Left renal cortex interstitium (tissue), 4 donors: ENCODE results near the gene PROC. TPM values are rescaled to one million over a fixed set of nuclear protein-coding genes. Genes with fewer than 3 reads are reported as not detected.
"Not testable (repeated sequence)": the region's sequence is repeated elsewhere in the genome, so short reads cannot be mapped to it uniquely, and the experiment has no call there.

Experiments
- DNase-seq, 4 donors: peaks; one replicate each; pipeline ENCODE4 v3.0.0-alpha.2; 2013; ENCODE audit warnings: low read depth in 4 of 4, low spot score in 2 of 4, missing footprints in 1 of 4
- polyA plus RNA-seq, 4 donors: library from polyadenylated mRNA; unstranded; fragments of 120-200 nt; gene quantifications; one replicate each; pipeline ENCODE4 v1.2.1, GENCODE V29; 2013; ENCODE audit not compliant: insufficient read length in 4 of 4

The PROC gene
- polyA plus RNA-seq, 4 donors: 1.9 to 8.1 (median 4.4) TPM

DNA sequence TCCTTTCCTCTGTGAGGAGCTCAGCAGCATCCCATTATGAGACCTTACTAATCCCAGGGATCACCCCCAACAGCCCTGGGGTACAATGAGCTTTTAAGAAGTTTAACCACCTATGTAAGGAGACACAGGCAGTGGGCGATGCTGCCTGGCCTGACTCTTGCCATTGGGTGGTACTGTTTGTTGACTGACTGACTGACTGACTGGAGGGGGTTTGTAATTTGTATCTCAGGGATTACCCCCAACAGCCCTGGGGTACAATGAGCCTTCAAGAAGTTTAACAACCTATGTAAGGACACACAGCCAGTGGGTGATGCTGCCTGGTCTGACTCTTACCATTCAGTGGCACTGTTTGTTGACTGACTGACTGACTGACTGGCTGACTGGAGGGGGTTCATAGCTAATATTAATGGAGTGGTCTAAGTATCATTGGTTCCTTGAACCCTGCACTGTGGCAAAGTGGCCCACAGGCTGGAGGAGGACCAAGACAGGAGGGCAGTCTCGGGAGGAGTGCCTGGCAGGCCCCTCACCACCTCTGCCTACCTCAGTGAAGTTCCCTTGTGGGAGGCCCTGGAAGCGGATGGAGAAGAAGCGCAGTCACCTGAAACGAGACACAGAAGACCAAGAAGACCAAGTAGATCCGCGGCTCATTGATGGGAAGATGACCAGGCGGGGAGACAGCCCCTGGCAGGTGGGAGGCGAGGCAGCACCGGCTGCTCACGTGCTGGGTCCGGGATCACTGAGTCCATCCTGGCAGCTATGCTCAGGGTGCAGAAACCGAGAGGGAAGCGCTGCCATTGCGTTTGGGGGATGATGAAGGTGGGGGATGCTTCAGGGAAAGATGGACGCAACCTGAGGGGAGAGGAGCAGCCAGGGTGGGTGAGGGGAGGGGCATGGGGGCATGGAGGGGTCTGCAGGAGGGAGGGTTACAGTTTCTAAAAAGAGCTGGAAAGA is 7.6 kb downstream of the PROC start:
- no peak for DNase-seq

DNA sequence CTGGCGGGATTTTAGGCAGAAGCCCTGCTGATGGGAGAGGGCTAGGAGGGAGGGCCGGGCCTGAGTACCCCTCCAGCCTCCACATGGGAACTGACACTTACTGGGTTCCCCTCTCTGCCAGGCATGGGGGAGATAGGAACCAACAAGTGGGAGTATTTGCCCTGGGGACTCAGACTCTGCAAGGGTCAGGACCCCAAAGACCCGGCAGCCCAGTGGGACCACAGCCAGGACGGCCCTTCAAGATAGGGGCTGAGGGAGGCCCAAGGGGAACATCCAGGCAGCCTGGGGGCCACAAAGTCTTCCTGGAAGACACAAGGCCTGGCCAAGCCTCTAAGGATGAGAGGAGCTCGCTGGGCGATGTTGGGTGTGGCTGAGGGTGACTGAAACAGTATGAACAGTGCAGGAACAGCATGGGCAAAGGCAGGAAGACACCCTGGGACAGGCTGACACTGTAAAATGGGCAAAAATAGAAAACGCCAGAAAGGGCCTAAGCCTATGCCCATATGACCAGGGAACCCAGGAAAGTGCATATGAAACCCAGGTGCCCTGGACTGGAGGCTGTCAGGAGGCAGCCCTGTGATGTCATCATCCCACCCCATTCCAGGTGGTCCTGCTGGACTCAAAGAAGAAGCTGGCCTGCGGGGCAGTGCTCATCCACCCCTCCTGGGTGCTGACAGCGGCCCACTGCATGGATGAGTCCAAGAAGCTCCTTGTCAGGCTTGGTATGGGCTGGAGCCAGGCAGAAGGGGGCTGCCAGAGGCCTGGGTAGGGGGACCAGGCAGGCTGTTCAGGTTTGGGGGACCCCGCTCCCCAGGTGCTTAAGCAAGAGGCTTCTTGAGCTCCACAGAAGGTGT is 8.5 kb downstream of the PROC start:
- DNase-seq: no peak

DNA sequence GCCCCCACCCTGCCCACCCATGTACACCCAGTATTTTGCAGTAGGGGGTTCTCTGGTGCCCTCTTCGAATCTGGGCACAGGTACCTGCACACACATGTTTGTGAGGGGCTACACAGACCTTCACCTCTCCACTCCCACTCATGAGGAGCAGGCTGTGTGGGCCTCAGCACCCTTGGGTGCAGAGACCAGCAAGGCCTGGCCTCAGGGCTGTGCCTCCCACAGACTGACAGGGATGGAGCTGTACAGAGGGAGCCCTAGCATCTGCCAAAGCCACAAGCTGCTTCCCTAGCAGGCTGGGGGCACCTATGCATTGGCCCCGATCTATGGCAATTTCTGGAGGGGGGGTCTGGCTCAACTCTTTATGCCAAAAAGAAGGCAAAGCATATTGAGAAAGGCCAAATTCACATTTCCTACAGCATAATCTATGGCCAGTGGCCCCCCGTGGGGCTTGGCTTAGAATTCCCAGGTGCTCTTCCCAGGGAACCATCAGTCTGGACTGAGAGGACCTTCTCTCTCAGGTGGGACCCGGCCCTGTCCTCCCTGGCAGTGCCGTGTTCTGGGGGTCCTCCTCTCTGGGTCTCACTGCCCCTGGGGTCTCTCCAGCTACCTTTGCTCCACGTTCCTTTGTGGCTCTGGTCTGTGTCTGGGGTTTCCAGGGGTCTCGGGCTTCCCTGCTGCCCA is 9.3 kb downstream of the PROC start:
- DNase-seq: no peak

DNA sequence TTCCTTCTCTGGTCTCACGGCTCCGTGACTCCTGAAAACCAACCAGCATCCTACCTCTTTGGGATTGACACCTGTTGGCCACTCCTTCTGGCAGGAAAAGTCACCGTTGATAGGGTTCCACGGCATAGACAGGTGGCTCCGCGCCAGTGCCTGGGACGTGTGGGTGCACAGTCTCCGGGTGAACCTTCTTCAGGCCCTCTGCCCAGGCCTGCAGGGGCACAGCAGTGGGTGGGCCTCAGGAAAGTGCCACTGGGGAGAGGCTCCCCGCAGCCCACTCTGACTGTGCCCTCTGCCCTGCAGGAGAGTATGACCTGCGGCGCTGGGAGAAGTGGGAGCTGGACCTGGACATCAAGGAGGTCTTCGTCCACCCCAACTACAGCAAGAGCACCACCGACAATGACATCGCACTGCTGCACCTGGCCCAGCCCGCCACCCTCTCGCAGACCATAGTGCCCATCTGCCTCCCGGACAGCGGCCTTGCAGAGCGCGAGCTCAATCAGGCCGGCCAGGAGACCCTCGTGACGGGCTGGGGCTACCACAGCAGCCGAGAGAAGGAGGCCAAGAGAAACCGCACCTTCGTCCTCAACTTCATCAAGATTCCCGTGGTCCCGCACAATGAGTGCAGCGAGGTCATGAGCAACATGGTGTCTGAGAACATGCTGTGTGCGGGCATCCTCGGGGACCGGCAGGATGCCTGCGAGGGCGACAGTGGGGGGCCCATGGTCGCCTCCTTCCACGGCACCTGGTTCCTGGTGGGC is 10.0 kb downstream of the PROC start:
- no peak for DNase-seq

DNA sequence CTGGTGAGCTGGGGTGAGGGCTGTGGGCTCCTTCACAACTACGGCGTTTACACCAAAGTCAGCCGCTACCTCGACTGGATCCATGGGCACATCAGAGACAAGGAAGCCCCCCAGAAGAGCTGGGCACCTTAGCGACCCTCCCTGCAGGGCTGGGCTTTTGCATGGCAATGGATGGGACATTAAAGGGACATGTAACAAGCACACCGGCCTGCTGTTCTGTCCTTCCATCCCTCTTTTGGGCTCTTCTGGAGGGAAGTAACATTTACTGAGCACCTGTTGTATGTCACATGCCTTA is 10.5 kb downstream of the PROC start:
- DNase-seq: no peak

DNA sequence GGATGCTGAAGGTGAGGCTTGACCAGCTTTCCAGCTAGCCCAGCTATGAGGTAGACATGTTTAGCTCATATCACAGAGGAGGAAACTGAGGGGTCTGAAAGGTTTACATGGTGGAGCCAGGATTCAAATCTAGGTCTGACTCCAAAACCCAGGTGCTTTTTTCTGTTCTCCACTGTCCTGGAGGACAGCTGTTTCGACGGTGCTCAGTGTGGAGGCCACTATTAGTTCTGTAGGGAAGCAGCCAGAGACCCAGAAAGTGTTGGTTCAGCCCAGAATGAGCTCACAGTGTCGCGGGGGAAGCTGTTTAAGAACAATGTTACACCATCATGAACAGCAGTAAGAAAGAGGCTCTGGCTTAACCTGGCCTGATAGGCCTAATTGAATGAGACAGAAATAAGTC is 11.1 kb downstream of the PROC start:
- no peak for DNase-seq

DNA sequence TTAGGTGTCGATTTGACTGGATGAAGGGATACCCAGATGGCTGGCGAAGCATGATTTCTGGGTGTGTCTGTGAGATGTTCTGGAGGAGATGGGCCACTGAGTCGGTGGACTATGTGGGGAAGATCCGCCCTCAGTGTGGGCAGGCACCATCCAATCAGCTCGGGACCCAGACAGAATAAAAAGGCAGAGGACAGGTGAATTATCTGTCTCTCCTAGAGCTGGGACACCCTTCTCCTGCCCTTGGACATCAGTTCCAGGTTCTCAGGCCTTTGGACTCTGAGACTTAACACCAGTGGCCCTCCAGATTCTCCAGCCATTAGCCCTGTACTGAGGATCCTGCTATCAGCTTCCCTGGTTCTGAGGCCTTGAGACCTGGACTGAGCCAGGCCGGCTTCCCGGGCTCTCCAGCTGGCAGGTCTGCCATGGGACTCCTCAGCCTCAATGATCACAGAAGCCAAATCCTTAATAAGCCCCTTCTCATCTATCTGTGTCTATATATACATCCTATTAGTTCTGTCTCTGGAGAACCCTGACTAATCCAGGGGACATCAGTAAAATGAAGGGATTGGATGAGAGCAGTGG is 11.7 kb downstream of the PROC start:
- DNase-seq: no peak

DNA sequence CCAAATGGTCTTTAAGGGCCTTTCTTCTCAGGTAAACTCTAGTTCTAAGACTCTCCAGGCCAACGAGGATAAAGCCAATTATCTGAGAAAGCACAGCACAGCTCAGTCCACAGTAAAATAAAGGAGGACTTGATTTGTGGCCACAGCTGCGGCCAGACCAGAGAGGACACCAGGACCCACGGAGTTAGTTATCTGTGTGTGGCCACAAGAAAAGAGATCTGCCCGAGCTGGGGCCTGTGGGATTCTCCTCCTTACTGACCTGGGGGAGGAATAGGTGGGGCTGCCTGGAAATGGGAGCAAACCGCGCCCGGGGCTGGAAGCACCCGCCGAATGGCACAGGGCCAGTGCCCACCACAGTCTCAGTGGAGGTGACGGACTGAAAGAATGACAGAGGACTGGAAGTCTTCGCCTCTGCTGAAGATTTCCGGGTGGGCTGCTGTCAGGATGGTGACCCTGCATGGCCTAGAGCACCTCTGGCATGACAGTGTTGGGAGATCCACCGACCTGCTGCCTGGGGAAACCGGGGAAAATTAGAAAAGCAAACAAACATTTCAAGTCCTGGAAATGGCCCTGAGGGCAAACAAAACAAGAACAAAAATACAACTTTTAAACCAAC is 13.3 kb downstream of the PROC start:
- DNase-seq: no peak

DNA sequence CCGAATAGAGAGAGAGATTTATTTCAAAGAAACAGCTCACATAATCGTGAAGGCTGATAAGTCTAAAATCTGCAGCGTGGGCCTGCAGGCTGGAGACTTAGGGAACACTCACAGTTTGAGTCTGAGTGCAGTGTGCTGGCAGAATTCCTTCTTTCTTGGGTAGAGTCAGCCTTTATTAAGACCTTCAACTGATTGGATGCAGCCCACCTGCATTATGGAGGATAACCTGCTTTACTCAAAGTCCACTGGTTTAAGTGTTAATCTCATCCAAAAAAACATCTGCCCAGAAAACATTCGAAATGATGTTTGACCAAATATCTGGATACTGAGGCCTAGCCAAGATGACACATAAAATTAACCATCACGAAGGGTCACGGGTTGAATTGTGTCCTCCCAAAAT is 16.3 kb downstream of the PROC start:
- no peak for DNase-seq

DNA sequence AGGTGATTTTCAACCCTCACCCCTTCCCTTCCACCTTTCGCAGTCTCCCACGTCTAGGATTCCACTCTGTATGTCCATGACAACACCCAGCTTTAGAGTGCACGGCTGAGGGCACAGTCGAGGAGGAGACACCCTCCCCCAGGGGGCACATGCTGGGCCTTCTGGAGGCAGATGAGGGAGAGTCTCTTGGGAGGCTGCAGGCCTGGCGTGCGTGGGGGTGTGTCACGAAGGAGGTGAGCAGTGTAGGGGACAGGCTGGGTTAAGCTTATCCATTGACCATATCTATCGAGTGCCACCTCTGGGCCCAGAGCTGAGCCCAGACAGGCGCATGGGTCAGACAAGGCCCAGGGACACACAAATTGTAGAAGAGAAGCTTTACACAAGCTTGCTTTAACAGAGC is 18.8 kb downstream of the PROC start:
- no peak for DNase-seq

DNA sequence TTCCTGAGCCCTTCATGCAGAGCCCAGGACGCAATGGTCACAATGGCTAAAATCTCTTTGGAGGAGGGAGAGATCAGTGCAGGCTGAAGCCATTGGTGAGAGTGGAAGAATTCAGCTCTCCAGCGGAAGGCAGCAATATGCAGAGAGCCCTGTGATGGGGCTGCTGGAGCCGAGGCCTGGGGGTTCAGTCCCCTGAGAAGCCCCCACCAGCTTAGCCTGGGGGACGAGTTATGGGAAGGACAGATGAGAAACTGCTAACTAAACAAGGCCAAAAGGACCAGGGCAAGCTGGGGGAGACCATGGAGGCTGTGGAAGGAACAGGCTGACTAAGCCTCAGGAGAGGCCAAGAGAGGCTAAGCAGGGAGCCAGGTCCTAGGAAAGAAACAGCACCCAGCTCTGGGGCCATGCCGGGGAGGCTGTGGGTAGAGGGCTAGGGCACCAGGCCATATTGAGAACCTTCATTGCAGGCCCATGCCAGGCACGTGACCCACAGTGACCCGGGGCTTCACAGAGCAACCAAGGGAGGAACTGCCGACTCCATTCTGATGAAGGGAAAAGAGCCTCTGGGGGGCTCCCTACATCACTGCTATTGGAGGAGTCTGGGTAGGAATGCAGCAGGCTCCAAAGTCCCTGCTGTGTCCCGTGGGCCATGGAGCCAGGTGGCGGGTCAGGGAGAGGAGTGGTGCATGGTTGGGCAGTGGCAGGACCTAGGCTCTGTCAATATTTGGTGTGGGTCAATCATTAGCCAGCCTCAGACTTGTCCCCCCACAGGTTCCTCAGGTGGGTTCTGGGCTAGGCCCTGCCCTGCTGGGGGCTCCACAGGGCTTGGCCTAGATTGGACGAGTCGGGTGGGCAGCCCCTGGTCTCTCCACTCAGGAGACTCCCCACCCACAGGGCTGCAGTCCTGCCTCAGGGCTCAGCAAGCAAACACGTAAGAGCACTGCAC is 19.8 kb downstream of the PROC start:
- no peak for DNase-seq

DNA sequence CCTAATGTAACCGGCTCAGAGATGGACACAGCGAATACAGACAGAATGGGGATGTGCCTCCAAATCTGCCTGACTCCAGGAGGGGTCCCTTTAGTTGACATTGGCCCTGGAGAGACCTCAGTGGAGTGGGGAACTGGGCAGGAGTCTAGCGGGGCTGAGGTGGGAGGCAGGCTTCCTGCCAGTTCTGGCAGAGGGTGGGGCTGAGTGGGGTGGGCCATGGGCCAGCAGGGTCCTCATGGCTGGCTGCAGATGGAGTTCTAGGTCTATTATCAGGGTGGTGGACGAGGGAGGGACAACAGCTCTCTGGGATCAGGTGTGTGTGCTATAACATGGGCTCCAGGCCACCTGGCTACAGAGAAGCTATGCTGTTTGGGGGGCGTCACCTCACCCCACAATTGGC is 21.1 kb downstream of the PROC start:
- no peak for DNase-seq

DNA sequence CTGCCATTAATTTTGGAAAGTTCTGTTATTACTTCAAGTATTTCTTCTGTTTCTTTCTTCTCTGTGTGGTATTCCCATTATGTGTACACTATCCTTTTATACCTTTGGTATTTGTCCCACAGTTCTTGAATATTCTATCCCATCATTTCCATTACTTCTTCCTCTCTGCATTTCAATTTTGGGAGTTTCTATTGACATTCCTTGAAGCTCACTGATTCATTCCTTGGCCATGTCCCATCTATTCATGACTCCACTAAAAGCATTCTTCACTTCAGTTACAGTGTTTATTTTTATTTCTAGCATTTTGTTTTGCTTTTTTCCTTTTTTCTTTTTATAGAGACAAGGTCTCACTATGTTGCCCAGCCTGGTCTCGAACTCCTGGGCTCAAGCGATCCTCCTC is 30.3 kb downstream of the PROC start:
- no peak for DNase-seq

DNA sequence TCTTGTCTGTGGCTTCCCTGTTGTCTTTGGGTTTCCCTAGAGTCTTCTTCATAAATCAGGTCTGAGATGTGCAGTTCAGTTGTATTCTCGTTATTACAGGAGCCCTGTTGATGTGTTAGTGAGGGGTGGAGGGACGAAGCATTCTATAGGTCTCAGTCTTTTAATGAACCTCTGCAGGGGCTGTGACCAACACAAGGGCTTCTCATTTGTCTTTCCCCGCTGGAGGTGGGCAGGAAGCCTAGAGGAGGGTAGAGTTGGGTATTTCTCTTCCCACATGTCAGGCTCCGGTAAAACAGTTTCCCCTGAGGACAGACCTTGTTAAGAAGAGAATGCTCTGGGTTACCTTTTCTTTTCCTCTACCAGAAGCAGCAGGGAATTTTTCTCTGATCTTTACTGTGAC is 31.2 kb downstream of the PROC start:
- no peak for DNase-seq

DNA sequence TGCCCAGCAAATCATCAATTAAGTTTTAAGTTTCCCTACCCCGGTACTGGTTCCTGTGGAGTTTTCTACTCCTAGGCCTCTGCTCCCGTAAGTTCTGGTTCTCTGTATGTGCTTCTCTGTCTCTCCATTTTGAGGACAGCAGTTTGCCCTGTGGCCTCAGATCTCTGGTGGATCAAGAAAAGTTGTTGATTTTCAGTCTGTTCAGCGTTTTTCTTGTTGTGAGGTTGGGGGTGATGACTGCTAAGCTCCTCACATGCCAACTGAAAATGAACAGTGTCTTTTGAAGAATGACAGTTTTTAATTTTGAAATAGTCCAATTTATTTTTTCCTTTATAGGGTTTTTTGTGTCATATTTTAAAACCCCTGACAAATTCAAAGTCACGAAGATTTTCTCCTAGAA is 31.7 kb downstream of the PROC start:
- DNase-seq: no peak

DNA sequence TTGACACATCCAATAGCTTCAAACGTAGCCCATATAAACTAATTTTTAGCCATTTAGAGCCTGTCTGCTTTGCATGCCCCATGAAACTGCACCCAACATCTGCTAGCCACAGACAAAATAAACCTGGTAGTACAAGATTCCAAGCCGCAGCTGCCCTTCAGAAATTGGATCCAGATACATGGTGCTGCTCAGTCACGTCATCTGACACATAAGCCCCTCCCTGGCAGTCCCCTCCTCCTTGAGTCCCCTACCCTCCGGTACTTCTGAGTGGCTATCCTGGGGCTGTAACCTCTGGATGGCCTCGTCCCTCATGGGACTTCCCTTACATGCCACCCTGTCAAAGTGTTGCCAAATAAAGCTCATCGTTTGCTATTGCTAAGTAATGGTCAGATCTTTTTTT is 33.8 kb downstream of the PROC start:
- DNase-seq: no peak

DNA sequence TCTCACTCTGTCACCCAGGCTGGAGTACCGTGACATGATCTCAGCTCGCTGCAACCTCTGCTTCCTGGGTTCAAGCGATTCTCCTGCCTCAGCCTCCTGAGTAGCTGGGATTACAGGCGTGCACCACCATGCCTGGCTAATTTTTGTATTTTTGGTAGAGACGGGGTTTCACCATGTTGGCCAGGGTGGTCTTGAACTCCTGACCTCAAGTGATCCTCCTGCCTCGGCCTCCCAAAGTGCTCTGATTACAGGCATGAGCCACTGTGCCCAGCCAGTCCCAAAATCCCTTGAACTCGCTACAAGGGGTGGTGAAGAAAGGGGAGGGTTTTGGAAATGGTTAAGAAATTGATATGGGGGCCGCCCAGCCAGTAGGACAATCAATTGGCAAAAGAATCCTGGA is 34.2 kb downstream of the PROC start:
- not testable (repeated sequence) for DNase-seq

DNA sequence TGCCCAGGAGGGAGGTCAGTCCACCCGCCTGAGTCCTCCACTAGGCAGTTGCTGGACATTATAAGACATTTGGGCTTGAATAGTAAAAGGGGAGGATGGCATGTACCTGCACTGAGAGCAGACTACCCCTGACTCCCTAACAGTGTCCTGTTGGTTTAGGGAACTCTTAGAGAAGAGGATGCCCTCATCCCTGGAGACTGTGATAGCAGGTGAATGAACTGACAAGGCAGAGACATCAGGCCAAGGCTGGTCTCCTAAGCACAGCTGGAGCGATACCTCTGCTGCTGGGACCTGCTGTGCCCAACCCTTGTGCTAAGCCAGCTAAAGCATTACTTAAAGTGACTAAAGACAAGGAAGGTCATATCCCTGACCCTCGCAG is 34.8 kb downstream of the PROC start:
- no peak for DNase-seq
